ENCODE measurements around the gene PLXNA2.

DNA sequence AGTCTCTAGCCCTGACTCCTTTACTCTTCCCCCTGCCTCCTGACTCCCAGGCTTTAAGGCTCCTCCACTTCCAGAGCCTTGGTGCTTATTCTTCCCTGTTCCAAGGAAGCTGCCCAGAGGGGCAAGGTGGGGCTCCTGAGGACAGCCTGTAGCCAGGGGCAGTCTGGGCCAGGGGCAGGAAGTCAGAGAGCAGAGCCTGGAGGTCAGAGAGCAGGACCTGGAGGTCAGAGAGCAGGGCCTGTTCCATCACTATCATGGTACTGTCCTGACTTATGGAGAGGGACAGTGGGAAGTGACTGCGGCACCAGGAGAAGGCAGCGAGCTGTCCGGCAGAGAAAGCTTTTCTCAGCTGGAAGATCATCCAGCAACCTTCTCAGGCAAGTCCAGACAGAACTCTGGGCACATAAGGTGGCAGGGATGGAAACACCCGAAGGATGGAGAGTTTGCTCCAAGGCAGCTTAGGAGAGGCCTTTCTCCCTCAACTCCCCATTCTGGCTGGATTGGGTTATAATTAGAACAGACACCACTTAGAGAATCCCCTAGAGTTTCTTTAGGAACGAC lies 25.0 kb downstream of the PLXNA2 start:
- TF ChIP-seq, protein P1, sequence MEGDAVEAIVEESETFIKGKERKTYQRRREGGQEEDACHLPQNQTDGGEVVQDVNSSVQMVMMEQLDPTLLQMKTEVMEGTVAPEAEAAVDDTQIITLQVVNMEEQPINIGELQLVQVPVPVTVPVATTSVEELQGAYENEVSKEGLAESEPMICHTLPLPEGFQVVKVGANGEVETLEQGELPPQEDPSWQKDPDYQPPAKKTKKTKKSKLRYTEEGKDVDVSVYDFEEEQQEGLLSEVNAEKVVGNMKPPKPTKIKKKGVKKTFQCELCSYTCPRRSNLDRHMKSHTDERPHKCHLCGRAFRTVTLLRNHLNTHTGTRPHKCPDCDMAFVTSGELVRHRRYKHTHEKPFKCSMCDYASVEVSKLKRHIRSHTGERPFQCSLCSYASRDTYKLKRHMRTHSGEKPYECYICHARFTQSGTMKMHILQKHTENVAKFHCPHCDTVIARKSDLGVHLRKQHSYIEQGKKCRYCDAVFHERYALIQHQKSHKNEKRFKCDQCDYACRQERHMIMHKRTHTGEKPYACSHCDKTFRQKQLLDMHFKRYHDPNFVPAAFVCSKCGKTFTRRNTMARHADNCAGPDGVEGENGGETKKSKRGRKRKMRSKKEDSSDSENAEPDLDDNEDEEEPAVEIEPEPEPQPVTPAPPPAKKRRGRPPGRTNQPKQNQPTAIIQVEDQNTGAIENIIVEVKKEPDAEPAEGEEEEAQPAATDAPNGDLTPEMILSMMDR (IDR thresholded peaks at IDR 0.05) = no peak
- TF ChIP-seq EZH2 (IDR thresholded peaks at IDR 0.05; ENCODE audit: borderline replicate concordance, insufficient read depth, low read depth, low read length, poor library complexity, severe bottlenecking) = no peak
